BLaER1 (cell line): ENCODE data around the gene C6.

Experiments used
- H3K27ac ChIP-seq: shearing (Covaris generic); formaldehyde crosslinking; 2 replicates; pipeline ENCODE4 v1.8.1; 2022
- H3K27me3 ChIP-seq: shearing (Covaris generic); formaldehyde crosslinking; 2 replicates; pipeline ENCODE4 v1.8.1; 2022
- H3K36me3 ChIP-seq: shearing (Covaris generic); formaldehyde crosslinking; 2 replicates; pipeline ENCODE4 v1.8.1; 2022
- H3K4me1 ChIP-seq: shearing (Covaris generic); formaldehyde crosslinking; 2 replicates; pipeline ENCODE4 v1.8.1; 2022
- H3K4me2 ChIP-seq: shearing (Covaris generic); formaldehyde crosslinking; 2 replicates; pipeline ENCODE4 v1.8.1; 2022
- H3K4me3 ChIP-seq: shearing (Covaris generic); formaldehyde crosslinking; 2 replicates; pipeline ENCODE4 v1.8.1; 2022
- H3K9ac ChIP-seq: shearing (Covaris generic); formaldehyde crosslinking; 2 replicates; pipeline ENCODE4 v1.8.1; 2022
- H3K9me3 ChIP-seq: shearing (Covaris generic); formaldehyde crosslinking; 2 replicates; pipeline ENCODE4 v1.8.1; 2022
- H4K20me1 ChIP-seq: shearing (Covaris generic); formaldehyde crosslinking; 2 replicates; pipeline ENCODE4 v1.8.1; 2022
- Cebpa-rat ChIP-seq: shearing (Covaris generic); IDR thresholded peaks from 2 replicates; pipeline ENCODE4 v1.8.1; 2022

Gene C6

GRCh38 chr5:41213340-41213739 is at the start of gene C6:
Gene C6, minus strand, starts transcription at chr5:41213532. Its CDS starts 10,302 bp downstream, at chr5:41203230.
- Histone ChIP-seq H3K4me1 (no peaks in the 10 kb centered on the region), H3K4me3 (no peak within 1 kb of the TSS), H3K9me3 (no peaks in the 10 kb centered on the region), H4K20me1 (no peaks in the 10 kb centered on the region), H3K27me3 (no peaks in the 10 kb centered on the region), H3K27ac (no peak within 1 kb of the TSS), H3K36me3 (no peaks in the 10 kb centered on the region), H3K9ac (no peak within 1 kb of the TSS), H3K4me2 (no peak within 1 kb of the TSS)
- no peak for TF ChIP-seq Cebpa-rat

GRCh38 chr5:41256400-41256799 is 43.1 kb upstream of the C6 start:
- Histone ChIP-seq H4K20me1 (no peaks in the 10 kb centered on the region), H3K9ac (no peak overlapping the region), H3K4me1 (no peaks in the 10 kb centered on the region), H3K4me2 (no peak overlapping the region), H3K27me3 (no peaks in the 10 kb centered on the region), H3K36me3 (no peaks in the 10 kb centered on the region), H3K27ac (no peak overlapping the region), H3K9me3 (no peaks in the 10 kb centered on the region), H3K4me3 (no peak overlapping the region)
- TF ChIP-seq Cebpa-rat = no peak

GRCh38 chr5:41253109-41253508 is 39.8 kb upstream of the C6 start:
- no peaks in the 10 kb centered on the region for H3K9me3 ChIP-seq
- H3K27me3 ChIP-seq = no peaks in the 10 kb centered on the region
- no peak overlapping the region for H3K4me3 ChIP-seq
- H3K27ac ChIP-seq = no peak overlapping the region
- H3K36me3 ChIP-seq = no peaks in the 10 kb centered on the region
- no peaks in the 10 kb centered on the region for H3K4me1 ChIP-seq
- no peak overlapping the region for H3K4me2 ChIP-seq
- TF ChIP-seq Cebpa-rat = no peak
- H3K9ac ChIP-seq = no peak overlapping the region
- no peaks in the 10 kb centered on the region for H4K20me1 ChIP-seq

GRCh38 chr5:41252036-41252435 is 38.7 kb upstream of the C6 start:
- Histone ChIP-seq H3K9me3 (no peaks in the 10 kb centered on the region), H3K4me3 (no peak overlapping the region), H3K27ac (no peak overlapping the region), H3K27me3 (no peaks in the 10 kb centered on the region), H3K4me1 (no peaks in the 10 kb centered on the region), H4K20me1 (no peaks in the 10 kb centered on the region), H3K36me3 (no peaks in the 10 kb centered on the region), H3K4me2 (no peak overlapping the region), H3K9ac (no peak overlapping the region)
- TF ChIP-seq Cebpa-rat = no peak

GRCh38 chr5:41250351-41250987 is 37.1 kb upstream of the C6 start:
- Histone ChIP-seq H3K4me2 (no peak overlapping the region), H3K4me3 (no peak overlapping the region), H3K4me1 (no peaks in the 10 kb centered on the region), H3K27ac (no peak overlapping the region), H4K20me1 (no peaks in the 10 kb centered on the region), H3K9ac (no peak overlapping the region), H3K27me3 (no peaks in the 10 kb centered on the region), H3K9me3 (no peaks in the 10 kb centered on the region), H3K36me3 (no peaks in the 10 kb centered on the region)
- no peak for TF ChIP-seq Cebpa-rat

- no peaks in the 10 kb centered on the region for H4K20me1 ChIP-seq
Measured at GRCh38 chr5:41247135-41247534, 33.8 kb upstream of the C6 start.

GRCh38 chr5:41246376-41246775 is 33.0 kb upstream of the C6 start:
- no peak overlapping the region for H3K27ac ChIP-seq
- H3K9me3 ChIP-seq = no peaks in the 10 kb centered on the region
- H3K36me3 ChIP-seq = no peaks in the 10 kb centered on the region
- H3K27me3 ChIP-seq = no peaks in the 10 kb centered on the region
- no peak overlapping the region for H3K9ac ChIP-seq
- TF ChIP-seq Cebpa-rat = no peak
- H3K4me3 ChIP-seq = no peak overlapping the region
- H3K4me1 ChIP-seq = no peaks in the 10 kb centered on the region
- no peaks in the 10 kb centered on the region for H4K20me1 ChIP-seq
- H3K4me2 ChIP-seq = no peak overlapping the region

More at GRCh38 chr5:41247135-41247534, 33.8 kb upstream of the C6 start:
- no peak overlapping the region for H3K4me3 ChIP-seq
- no peak overlapping the region for H3K27ac ChIP-seq
- H3K36me3 ChIP-seq = no peaks in the 10 kb centered on the region
- H3K4me1 ChIP-seq = no peaks in the 10 kb centered on the region
- H3K9ac ChIP-seq = no peak overlapping the region
- H3K4me2 ChIP-seq = no peak overlapping the region
- no peak for TF ChIP-seq Cebpa-rat
- H3K9me3 ChIP-seq = no peaks in the 10 kb centered on the region
- no peaks in the 10 kb centered on the region for H3K27me3 ChIP-seq

- no peak overlapping the region for H3K4me3 ChIP-seq
- H3K9me3 ChIP-seq = no peaks in the 10 kb centered on the region
- no peaks in the 10 kb centered on the region for H3K27me3 ChIP-seq
- no peaks in the 10 kb centered on the region for H4K20me1 ChIP-seq
- H3K9ac ChIP-seq = no peak overlapping the region
- TF ChIP-seq Cebpa-rat = no peak
- H3K4me1 ChIP-seq = no peaks in the 10 kb centered on the region
- no peak overlapping the region for H3K4me2 ChIP-seq
- no peaks in the 10 kb centered on the region for H3K36me3 ChIP-seq
- no peak overlapping the region for H3K27ac ChIP-seq
Measured at GRCh38 chr5:41243558-41243957, 30.2 kb upstream of the C6 start.

- Histone ChIP-seq H3K9ac (no peak overlapping the region), H4K20me1 (no peaks in the 10 kb centered on the region), H3K27me3 (no peaks in the 10 kb centered on the region), H3K27ac (no peak overlapping the region), H3K9me3 (no peaks in the 10 kb centered on the region), H3K36me3 (no peaks in the 10 kb centered on the region), H3K4me1 (no peaks in the 10 kb centered on the region), H3K4me3 (no peak overlapping the region), H3K4me2 (no peak overlapping the region)
- no peak for TF ChIP-seq Cebpa-rat
Measured at GRCh38 chr5:41240985-41241384, 27.7 kb upstream of the C6 start.

GRCh38 chr5:41240390-41240789 is 27.1 kb upstream of the C6 start:
- Histone ChIP-seq H3K4me1 (no peaks in the 10 kb centered on the region), H4K20me1 (no peaks in the 10 kb centered on the region), H3K36me3 (no peaks in the 10 kb centered on the region), H3K27ac (no peak overlapping the region), H3K27me3 (no peaks in the 10 kb centered on the region), H3K9ac (no peak overlapping the region), H3K4me3 (no peak overlapping the region), H3K9me3 (no peaks in the 10 kb centered on the region), H3K4me2 (no peak overlapping the region)
- TF ChIP-seq Cebpa-rat = no peak

GRCh38 chr5:41234475-41234874 is 21.1 kb upstream of the C6 start:
- Histone ChIP-seq H3K4me3 (no peak overlapping the region), H3K4me2 (no peak overlapping the region), H3K4me1 (no peaks in the 10 kb centered on the region), H3K9ac (no peak overlapping the region), H3K36me3 (no peaks in the 10 kb centered on the region), H4K20me1 (no peaks in the 10 kb centered on the region), H3K27ac (no peak overlapping the region), H3K9me3 (peaks cover 12% of the 10 kb centered on the region), H3K27me3 (no peaks in the 10 kb centered on the region)
- TF ChIP-seq Cebpa-rat = no peak
